K562 (cell line): Measurements from ENCODE around the gene SLC8A2. TPM values are rescaled to one million over a fixed set of nuclear protein-coding genes. Genes with fewer than 3 reads are reported as not detected.
A peak's percentile ranks its signal among the peaks of the same experiment; 100 is the strongest.

Source experiments
- BACH1 ChIP-seq: fragments of 200-800 bp; sonication (Bioruptor generic); IDR thresholded peaks from 2 replicates; pipeline ENCODE4 v1.6.1; 2016; ENCODE audit warnings: missing genetic modification characterization, missing compliant biosample characterization
- CHD2 ChIP-seq: IDR thresholded peaks from 2 replicates; pipeline ENCODE4 v1.6.1; 2011; ENCODE audit warnings: low read depth, low read length
- CHD7 ChIP-seq: fragments of 200-600 bp; sonication (generic); IDR thresholded peaks from one replicate; pipeline ENCODE4 v1.6.1; 2012; ENCODE audit warnings: mild to moderate bottlenecking, low read depth, low read length, inconsistent platforms
- E2F5 ChIP-seq: sonication (generic); formaldehyde crosslinking; IDR thresholded peaks from 2 replicates; pipeline ENCODE4 v1.8.0; 2022; ENCODE audit warnings: mild to moderate bottlenecking, missing genetic modification reagents
- EGR1 ChIP-seq: fragments of 450-650 bp; conservative IDR thresholded peaks from 2 replicates; pipeline ENCODE4 v1.6.1; 2017; ENCODE audit warnings: mild to moderate bottlenecking
- GATAD2A ChIP-seq: fragments of 450-650 bp; IDR thresholded peaks from 2 replicates; pipeline ENCODE4 v1.6.1; 2017
- KDM1A ChIP-seq, 2 experiments: fragments of 450-650 bp; IDR thresholded peaks; 2 replicates each; pipeline ENCODE4 v1.6.1; 2016; ENCODE audit warnings: mild to moderate bottlenecking in 2 of 2
- KLF10 ChIP-seq: fragments of 250-450 bp; sonication (Bioruptor Pico); IDR thresholded peaks from 2 replicates; pipeline ENCODE4 v1.6.1; 2021; ENCODE audit warnings: matching md5 sums
- MAX ChIP-seq: sonication (generic); formaldehyde crosslinking; IDR thresholded peaks from 2 replicates; pipeline ENCODE4 v1.9.0; 2022; ENCODE audit warnings: mild to moderate bottlenecking, missing genetic modification reagents
- NRF1 ChIP-seq, 2 experiments: fragments of 450-650 bp; IDR thresholded peaks in 1 of 2; conservative IDR thresholded peaks in 1 of 2; 2 replicates each; pipeline ENCODE4 v1.6.1; 2014; ENCODE audit warnings: mild to moderate bottlenecking in 2 of 2
- TRIM28 ChIP-seq: fragments of 450-650 bp; IDR thresholded peaks from 2 replicates; pipeline ENCODE4 v1.6.1; 2017
- WHSC1 ChIP-seq: IDR thresholded peaks from one replicate; pipeline ENCODE4 v1.6.1; 2012; ENCODE audit warnings: low read length, control low read depth, inconsistent platforms
- XRCC5 ChIP-seq: fragments of 200-400 bp; formaldehyde crosslinking; IDR thresholded peaks from 2 replicates; pipeline ENCODE4 v1.6.1; 2017; ENCODE audit warnings: low read depth, mild to moderate bottlenecking, low read length
- ZHX1 ChIP-seq: fragments of 150-350 bp; conservative IDR thresholded peaks from 2 replicates; pipeline ENCODE4 v1.6.1; 2014; ENCODE audit warnings: low read length
- ZNF263 ChIP-seq: sonication (generic); formaldehyde crosslinking; IDR thresholded peaks from 2 replicates; pipeline ENCODE4 v1.8.0; 2022; ENCODE audit warnings: mild to moderate bottlenecking, missing genetic modification reagents, borderline replicate concordance
- polyA plus RNA-seq, 8 experiments: library from polyadenylated mRNA; depleted of rRNA in 4 of 8; stranded (reverse) in 5 of 8; unstranded in 3 of 8; fragments of >200 nt; fragmentation: Nextera tagmentation in 2 of 8; fragmentation: Illumina TruSeq in 1 of 8; extraction: Ambion mirVana in 2 of 8; extraction: Trizol in 1 of 8; gene quantifications; 2 replicates each; pipeline versions ENCODE4 v1.2.1 to v1.2.3, GENCODE V29; 2011 to 2014; ENCODE audit warnings: inconsistent platforms in 1 of 8, missing spikeins in 1 of 8
- total RNA-seq, 7 experiments: library from RNA; depleted of rRNA in 6 of 7; stranded (reverse); fragments of >200 nt in 6 of 7; fragmentation: Illumina TruSeq in 2 of 7; extraction: Trizol in 2 of 7; gene quantifications; 2 replicates each; pipeline versions ENCODE4 v1.2.1 to v1.2.3, GENCODE V29; 2011 to 2021; ENCODE audit warnings: low replicate concordance in 1 of 7

Gene SLC8A2
- total and polyA plus RNA-seq, 9 of the 15 experiments (the other 6 are each of a cell fraction or from before 2014, with no cell fraction given) = 0.07 to 0.66 (median 0.24) TPM; not detected in 3

DNA sequence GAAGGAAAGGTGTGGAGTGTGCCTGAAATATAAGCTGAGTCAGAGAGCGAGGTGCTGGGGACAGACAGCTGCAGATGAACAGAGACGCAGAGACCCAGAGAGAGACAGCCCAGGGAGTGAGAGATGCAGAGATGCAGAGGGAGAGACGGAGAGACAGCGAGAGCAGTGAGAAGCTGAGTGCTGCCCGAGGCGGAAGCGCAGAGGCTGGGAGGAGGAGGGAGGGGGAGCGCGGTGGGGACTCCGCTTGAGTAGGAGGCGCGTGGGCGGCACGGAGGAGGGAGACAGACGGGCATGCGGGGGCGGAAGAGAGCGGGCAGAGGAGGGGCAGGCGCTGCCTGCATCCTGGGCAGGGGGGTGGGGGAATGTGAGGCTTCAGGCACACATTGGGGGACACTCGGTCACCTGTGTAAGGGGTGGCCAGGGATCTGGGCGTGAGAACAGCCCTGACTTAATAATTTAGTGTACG lies 25.7 kb downstream of the SLC8A2 start (continued):
- no peak for TF ChIP-seq WHSC1
- TF ChIP-seq CHD7 = no peak
- no peak for TF ChIP-seq CHD2
- TF ChIP-seq ZHX1 = no peak
- peak; percentile 92 for TF ChIP-seq ZNF263 (CRISPR knock-in tag)
- no peak for TF ChIP-seq BACH1 (tag)
- no peak for TF ChIP-seq XRCC5
- TF ChIP-seq MAX = no peak
- no peak for TF ChIP-seq KLF10
- TF ChIP-seq TRIM28 = no peak
- TF ChIP-seq EGR1 = peak; percentile 100
- TF ChIP-seq NRF1 (conservative IDR thresholded peaks at IDR 0.05 in 1 of 2, IDR thresholded peaks at IDR 0.05 in 1 of 2) = peak; percentile 12 to 13; a peak in 1 of 4 replicates
- TF ChIP-seq E2F5 = no peak
- TF ChIP-seq GATAD2A = 0 out of 2 replicates have a peak, but pooled peaks have one; percentile 26
- no peak for TF ChIP-seq KDM1A (IDR thresholded peaks at IDR 0.05)
